ENCODE data around the gene KANSL1. TPM values are rescaled to one million over a fixed set of nuclear protein-coding genes. Genes with fewer than 3 reads are reported as not detected.

The KANSL1 gene
- total RNA-seq, 1 experiment from 2014 or later = 72.7 TPM

DNA sequence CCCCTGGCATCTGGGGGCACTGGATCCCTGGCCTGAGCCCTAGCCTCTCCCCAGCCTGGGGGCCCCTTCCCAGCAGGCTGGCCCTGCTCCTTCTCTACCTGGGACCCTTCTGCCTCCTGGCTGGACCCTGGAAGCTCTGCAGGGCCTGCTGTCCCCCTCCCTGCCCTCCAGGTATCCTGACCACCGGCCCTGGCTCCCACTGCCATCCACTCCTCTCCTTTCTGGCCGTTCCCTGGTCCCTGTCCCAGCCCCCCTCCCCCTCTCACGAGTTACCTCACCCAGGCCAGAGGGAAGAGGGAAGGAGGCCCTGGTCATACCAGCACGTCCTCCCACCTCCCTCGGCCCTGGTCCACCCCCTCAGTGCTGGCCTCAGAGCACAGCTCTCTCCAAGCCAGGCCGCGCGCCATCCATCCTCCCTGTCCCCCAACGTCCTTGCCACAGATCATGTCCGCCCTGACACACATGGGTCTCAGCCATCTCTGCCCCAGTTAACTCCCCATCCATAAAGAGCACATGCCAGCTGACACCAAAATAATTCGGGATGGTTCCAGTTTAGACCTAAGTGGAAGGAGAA is 180.6 kb downstream of the KANSL1 start:
- H3K27ac Mint-ChIP-seq = 0 out of 2 replicates have a peak overlapping the region, but pooled peaks have one; percentile 42
- no peaks in the 10 kb centered on the region for H3K27me3 Mint-ChIP-seq (ENCODE audit: low read depth)
- no peak for DNase-seq (ENCODE audit: low spot score)
- H3K36me3 Mint-ChIP-seq = no peaks in the 10 kb centered on the region
- ATAC-seq = no peak
- ChIA-PET POLR2A (no interaction called here), CTCF (interaction anchor here (0.6 to 2.1 kb wide), 4 partner anchors 9 to 121 kb away, joined by 3 to 8 read pairs (median 4); no protein-coding TSS in a partner anchor)
- no peak overlapping the region for H3K4me3 Mint-ChIP-seq
- H3K4me1 Mint-ChIP-seq = no peaks in the 10 kb centered on the region
- TF ChIP-seq, protein P1, sequence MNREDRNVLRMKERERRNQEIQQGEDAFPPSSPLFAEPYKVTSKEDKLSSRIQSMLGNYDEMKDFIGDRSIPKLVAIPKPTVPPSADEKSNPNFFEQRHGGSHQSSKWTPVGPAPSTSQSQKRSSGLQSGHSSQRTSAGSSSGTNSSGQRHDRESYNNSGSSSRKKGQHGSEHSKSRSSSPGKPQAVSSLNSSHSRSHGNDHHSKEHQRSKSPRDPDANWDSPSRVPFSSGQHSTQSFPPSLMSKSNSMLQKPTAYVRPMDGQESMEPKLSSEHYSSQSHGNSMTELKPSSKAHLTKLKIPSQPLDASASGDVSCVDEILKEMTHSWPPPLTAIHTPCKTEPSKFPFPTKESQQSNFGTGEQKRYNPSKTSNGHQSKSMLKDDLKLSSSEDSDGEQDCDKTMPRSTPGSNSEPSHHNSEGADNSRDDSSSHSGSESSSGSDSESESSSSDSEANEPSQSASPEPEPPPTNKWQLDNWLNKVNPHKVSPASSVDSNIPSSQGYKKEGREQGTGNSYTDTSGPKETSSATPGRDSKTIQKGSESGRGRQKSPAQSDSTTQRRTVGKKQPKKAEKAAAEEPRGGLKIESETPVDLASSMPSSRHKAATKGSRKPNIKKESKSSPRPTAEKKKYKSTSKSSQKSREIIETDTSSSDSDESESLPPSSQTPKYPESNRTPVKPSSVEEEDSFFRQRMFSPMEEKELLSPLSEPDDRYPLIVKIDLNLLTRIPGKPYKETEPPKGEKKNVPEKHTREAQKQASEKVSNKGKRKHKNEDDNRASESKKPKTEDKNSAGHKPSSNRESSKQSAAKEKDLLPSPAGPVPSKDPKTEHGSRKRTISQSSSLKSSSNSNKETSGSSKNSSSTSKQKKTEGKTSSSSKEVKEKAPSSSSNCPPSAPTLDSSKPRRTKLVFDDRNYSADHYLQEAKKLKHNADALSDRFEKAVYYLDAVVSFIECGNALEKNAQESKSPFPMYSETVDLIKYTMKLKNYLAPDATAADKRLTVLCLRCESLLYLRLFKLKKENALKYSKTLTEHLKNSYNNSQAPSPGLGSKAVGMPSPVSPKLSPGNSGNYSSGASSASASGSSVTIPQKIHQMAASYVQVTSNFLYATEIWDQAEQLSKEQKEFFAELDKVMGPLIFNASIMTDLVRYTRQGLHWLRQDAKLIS (CRISPR knock-in tag; IDR thresholded peaks at IDR 0.05; ENCODE audit: borderline replicate concordance) = no peak
- TF ChIP-seq MYBL2 (CRISPR knock-in tag; IDR thresholded peaks at IDR 0.05) (no peak), FOXP1 (CRISPR knock-in tag; IDR thresholded peaks at IDR 0.05; ENCODE audit: borderline replicate concordance) (no peak), JUN (CRISPR knock-in tag; IDR thresholded peaks at IDR 0.05) (no peak), SMAD3 (CRISPR knock-in tag; IDR thresholded peaks at IDR 0.05; ENCODE audit: borderline replicate concordance) (no peak), OVOL2 (CRISPR knock-in tag; IDR thresholded peaks at IDR 0.05; ENCODE audit: borderline replicate concordance) (no peak), SMAD4 (CRISPR knock-in tag; IDR thresholded peaks at IDR 0.05) (no peak), ELF4 (CRISPR knock-in tag; IDR thresholded peaks at IDR 0.05; ENCODE audit: low read depth) (no peak), IRF2 (CRISPR knock-in tag; IDR thresholded peaks at IDR 0.05; ENCODE audit: borderline replicate concordance, low read depth) (no peak), TEAD1 (CRISPR knock-in tag; IDR thresholded peaks at IDR 0.05) (no peak), CBFB (CRISPR knock-in tag; IDR thresholded peaks at IDR 0.05; ENCODE audit: low read depth) (no peak), RELA (CRISPR knock-in tag; IDR thresholded peaks at IDR 0.05; ENCODE audit: borderline replicate concordance) (no peak), ETV6 (CRISPR knock-in tag; IDR thresholded peaks at IDR 0.05) (no peak), ATF1 (CRISPR knock-in tag; IDR thresholded peaks at IDR 0.05) (no peak), RORB (CRISPR knock-in tag; IDR thresholded peaks at IDR 0.05) (no peak)
- TF ChIP-seq, protein P2, sequence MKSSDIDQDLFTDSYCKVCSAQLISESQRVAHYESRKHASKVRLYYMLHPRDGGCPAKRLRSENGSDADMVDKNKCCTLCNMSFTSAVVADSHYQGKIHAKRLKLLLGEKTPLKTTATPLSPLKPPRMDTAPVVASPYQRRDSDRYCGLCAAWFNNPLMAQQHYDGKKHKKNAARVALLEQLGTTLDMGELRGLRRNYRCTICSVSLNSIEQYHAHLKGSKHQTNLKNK (CRISPR knock-in tag; IDR thresholded peaks at IDR 0.05) = no peak
- TF ChIP-seq, protein P3, sequence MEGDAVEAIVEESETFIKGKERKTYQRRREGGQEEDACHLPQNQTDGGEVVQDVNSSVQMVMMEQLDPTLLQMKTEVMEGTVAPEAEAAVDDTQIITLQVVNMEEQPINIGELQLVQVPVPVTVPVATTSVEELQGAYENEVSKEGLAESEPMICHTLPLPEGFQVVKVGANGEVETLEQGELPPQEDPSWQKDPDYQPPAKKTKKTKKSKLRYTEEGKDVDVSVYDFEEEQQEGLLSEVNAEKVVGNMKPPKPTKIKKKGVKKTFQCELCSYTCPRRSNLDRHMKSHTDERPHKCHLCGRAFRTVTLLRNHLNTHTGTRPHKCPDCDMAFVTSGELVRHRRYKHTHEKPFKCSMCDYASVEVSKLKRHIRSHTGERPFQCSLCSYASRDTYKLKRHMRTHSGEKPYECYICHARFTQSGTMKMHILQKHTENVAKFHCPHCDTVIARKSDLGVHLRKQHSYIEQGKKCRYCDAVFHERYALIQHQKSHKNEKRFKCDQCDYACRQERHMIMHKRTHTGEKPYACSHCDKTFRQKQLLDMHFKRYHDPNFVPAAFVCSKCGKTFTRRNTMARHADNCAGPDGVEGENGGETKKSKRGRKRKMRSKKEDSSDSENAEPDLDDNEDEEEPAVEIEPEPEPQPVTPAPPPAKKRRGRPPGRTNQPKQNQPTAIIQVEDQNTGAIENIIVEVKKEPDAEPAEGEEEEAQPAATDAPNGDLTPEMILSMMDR (IDR thresholded peaks at IDR 0.05) = no peak
- TF ChIP-seq, protein P4, sequence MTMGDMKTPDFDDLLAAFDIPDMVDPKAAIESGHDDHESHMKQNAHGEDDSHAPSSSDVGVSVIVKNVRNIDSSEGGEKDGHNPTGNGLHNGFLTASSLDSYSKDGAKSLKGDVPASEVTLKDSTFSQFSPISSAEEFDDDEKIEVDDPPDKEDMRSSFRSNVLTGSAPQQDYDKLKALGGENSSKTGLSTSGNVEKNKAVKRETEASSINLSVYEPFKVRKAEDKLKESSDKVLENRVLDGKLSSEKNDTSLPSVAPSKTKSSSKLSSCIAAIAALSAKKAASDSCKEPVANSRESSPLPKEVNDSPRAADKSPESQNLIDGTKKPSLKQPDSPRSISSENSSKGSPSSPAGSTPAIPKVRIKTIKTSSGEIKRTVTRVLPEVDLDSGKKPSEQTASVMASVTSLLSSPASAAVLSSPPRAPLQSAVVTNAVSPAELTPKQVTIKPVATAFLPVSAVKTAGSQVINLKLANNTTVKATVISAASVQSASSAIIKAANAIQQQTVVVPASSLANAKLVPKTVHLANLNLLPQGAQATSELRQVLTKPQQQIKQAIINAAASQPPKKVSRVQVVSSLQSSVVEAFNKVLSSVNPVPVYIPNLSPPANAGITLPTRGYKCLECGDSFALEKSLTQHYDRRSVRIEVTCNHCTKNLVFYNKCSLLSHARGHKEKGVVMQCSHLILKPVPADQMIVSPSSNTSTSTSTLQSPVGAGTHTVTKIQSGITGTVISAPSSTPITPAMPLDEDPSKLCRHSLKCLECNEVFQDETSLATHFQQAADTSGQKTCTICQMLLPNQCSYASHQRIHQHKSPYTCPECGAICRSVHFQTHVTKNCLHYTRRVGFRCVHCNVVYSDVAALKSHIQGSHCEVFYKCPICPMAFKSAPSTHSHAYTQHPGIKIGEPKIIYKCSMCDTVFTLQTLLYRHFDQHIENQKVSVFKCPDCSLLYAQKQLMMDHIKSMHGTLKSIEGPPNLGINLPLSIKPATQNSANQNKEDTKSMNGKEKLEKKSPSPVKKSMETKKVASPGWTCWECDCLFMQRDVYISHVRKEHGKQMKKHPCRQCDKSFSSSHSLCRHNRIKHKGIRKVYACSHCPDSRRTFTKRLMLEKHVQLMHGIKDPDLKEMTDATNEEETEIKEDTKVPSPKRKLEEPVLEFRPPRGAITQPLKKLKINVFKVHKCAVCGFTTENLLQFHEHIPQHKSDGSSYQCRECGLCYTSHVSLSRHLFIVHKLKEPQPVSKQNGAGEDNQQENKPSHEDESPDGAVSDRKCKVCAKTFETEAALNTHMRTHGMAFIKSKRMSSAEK (CRISPR knock-in tag; IDR thresholded peaks at IDR 0.05; ENCODE audit: borderline replicate concordance) = no peak
- TF ChIP-seq, protein P5, sequence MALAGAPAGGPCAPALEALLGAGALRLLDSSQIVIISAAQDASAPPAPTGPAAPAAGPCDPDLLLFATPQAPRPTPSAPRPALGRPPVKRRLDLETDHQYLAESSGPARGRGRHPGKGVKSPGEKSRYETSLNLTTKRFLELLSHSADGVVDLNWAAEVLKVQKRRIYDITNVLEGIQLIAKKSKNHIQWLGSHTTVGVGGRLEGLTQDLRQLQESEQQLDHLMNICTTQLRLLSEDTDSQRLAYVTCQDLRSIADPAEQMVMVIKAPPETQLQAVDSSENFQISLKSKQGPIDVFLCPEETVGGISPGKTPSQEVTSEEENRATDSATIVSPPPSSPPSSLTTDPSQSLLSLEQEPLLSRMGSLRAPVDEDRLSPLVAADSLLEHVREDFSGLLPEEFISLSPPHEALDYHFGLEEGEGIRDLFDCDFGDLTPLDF (CRISPR knock-in tag; IDR thresholded peaks at IDR 0.05) = no peak
- TF ChIP-seq, protein P6, sequence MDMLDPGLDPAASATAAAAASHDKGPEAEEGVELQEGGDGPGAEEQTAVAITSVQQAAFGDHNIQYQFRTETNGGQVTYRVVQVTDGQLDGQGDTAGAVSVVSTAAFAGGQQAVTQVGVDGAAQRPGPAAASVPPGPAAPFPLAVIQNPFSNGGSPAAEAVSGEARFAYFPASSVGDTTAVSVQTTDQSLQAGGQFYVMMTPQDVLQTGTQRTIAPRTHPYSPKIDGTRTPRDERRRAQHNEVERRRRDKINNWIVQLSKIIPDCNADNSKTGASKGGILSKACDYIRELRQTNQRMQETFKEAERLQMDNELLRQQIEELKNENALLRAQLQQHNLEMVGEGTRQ (CRISPR knock-in tag; IDR thresholded peaks at IDR 0.05) = no peak
- no peaks in the 10 kb centered on the region for H3K9me3 Mint-ChIP-seq

All from WTC11 (cell line).